NCI-H510A treated with DMSO at 0.1 percent for 48 hours (cell line): Measurements from ENCODE around the gene DIAPH1.

ENCODE experiments used
- DNase-seq: peaks from one replicate; lab custom pipeline; 2025; lab: John Stamatoyannopoulos, UW

Gene DIAPH1

GRCh38 chr5:141618804-141619554 lies at the start of gene DIAPH1:
DIAPH1 (minus strand) TSS chr5:141619000; CDS start chr5:141618914, 86 bp downstream.
- DNase-seq = peak; percentile 85

- DNase-seq = no peak
Measured at GRCh38 chr5:141665995-141666940, 47.5 kb upstream of the DIAPH1 start.

- DNase-seq = peak; percentile 14
Measured at GRCh38 chr5:141664733-141665461, 46.1 kb upstream of the DIAPH1 start.

- no peak for DNase-seq
Measured at GRCh38 chr5:141663506-141663905, 44.7 kb upstream of the DIAPH1 start.

- no peak for DNase-seq
Measured at GRCh38 chr5:141662028-141662427, 43.2 kb upstream of the DIAPH1 start.

GRCh38 chr5:141657937-141658545 lies 39.2 kb upstream of the DIAPH1 start:
- no peak for DNase-seq

- DNase-seq = no peak
Measured at GRCh38 chr5:141657404-141657803, 38.6 kb upstream of the DIAPH1 start.

- no peak for DNase-seq
Measured at GRCh38 chr5:141656396-141656795, 37.6 kb upstream of the DIAPH1 start.

- DNase-seq = no peak
Measured at GRCh38 chr5:141655020-141655419, 36.2 kb upstream of the DIAPH1 start.

- no peak for DNase-seq
Measured at GRCh38 chr5:141654298-141654697, 35.5 kb upstream of the DIAPH1 start.

GRCh38 chr5:141651728-141652105 lies 32.9 kb upstream of the DIAPH1 start:
- no peak for DNase-seq

GRCh38 chr5:141650851-141651727 lies 32.3 kb upstream of the DIAPH1 start, which contains the start of gene FCHSD1:
FCHSD1 (minus strand) TSS chr5:141651418; CDS start chr5:141651368, 50 bp downstream.
- DNase-seq = no peak

GRCh38 chr5:141649972-141650371 lies 31.2 kb upstream of the DIAPH1 start:
- no peak for DNase-seq

GRCh38 chr5:141649056-141649688 lies 30.4 kb upstream of the DIAPH1 start:
- no peak for DNase-seq

- DNase-seq = no peak
Measured at GRCh38 chr5:141647851-141648250, 29.1 kb upstream of the DIAPH1 start.

- DNase-seq = no peak
Measured at GRCh38 chr5:141647242-141647641, 28.4 kb upstream of the DIAPH1 start.

- DNase-seq = no peak
Measured at GRCh38 chr5:141646026-141646425, 27.2 kb upstream of the DIAPH1 start.

- no peak for DNase-seq
Measured at GRCh38 chr5:141641634-141642267, 23.0 kb upstream of the DIAPH1 start.

- no peak for DNase-seq
Measured at GRCh38 chr5:141640698-141641097, 21.9 kb upstream of the DIAPH1 start.

- no peak for DNase-seq
Measured at GRCh38 chr5:141640051-141640415, 21.2 kb upstream of the DIAPH1 start.
